ENCODE measurements around the gene SMDT1. TPM values are rescaled to one million over a fixed set of nuclear protein-coding genes. Genes with fewer than 3 reads are reported as not detected.

SMDT1 gene
- total and polyA plus RNA-seq, 10 of the 15 experiments (the other 5 are each of a cell fraction or from before 2014, with no cell fraction given): 19.7 to 176 (median 66.3) TPM

- no TSS peak for BruUV-seq (replicated peaks)
- ChIA-PET POLR2A (interaction anchor here (1.7 to 3.9 kb wide), 3 partner anchors 8 to 131 kb away, joined by 5 to 47 read pairs (median 21); partner anchors contain the start of genes CENPM, NAGA and NDUFA6), SMC1A (ENCODE audit: uncharacterized antibody, unreplicated experiment) (no interaction called here)
These were observed 1.9 kb upstream of the SMDT1 start for GRCh38 chr22:42077486-42078125.

More at GRCh38 chr22:42077486-42078125, 1.9 kb upstream of the SMDT1 start:
- no peak for TF ChIP-seq ATF7 (IDR thresholded peaks at IDR 0.05; ENCODE audit: low read depth)
- TF ChIP-seq SMARCA5 (IDR thresholded peaks at IDR 0.05): no peak
- no peak for TF ChIP-seq CHD1 (IDR thresholded peaks at IDR 0.05; ENCODE audit: low read depth, low read length)
- no peak for TF ChIP-seq ETV6 (conservative IDR thresholded peaks at IDR 0.05 in 1 of 2, IDR thresholded peaks at IDR 0.05 in 1 of 2; ENCODE audit: borderline replicate concordance in 1 of 2, low read depth in 1 of 2)
- no peak for TF ChIP-seq EP300 (IDR thresholded peaks at IDR 0.05; ENCODE audit: borderline replicate concordance in 1 of 2, control insufficient read depth in 1 of 2, low read depth in 2 of 2, low read length in 2 of 2)
- TF ChIP-seq CREB1 (IDR thresholded peaks at IDR 0.05; ENCODE audit: low read depth): no peak
- TF ChIP-seq POLR2AphosphoS2 (IDR thresholded peaks at IDR 0.05; ENCODE audit: low read depth, low read length): no peak
- no peak for TF ChIP-seq NKRF (conservative IDR thresholded peaks at IDR 0.05)
- no peak for TF ChIP-seq POLR2A (IDR thresholded peaks at IDR 0.05; ENCODE audit: low read depth, low read length)
- TF ChIP-seq RELA (IDR thresholded peaks at IDR 0.05; ENCODE audit: borderline replicate concordance, partially characterized antibody): no peak
- TF ChIP-seq ZNF274 (IDR thresholded peaks at IDR 0.05; ENCODE audit: insufficient read depth, insufficient read length): no peak
- no peak for TF ChIP-seq RBBP5 (conservative IDR thresholded peaks at IDR 0.05)
- TF ChIP-seq ZBTB4 (CRISPR knock-in tag; IDR thresholded peaks at IDR 0.05): no peak
- intact Hi-C loops (cut with micrococcal nuclease; ENCODE audit: unreplicated experiment): loop anchor here (2.0 kb wide), 1 partner anchor 47 kb away; no protein-coding TSS in a partner anchor
- Histone ChIP-seq H4K20me1 (ENCODE audit: control insufficient read depth, insufficient read depth) (no peaks in the 10 kb centered on the region), H2AFZ (ENCODE audit: control insufficient read depth, low read depth, low read length) (no peak overlapping the region), H3K79me2 (ENCODE audit: control insufficient read depth, insufficient read depth, low read length) (peaks cover 21% of the 10 kb centered on the region), H3K4me2 (ENCODE audit: control insufficient read depth, insufficient read depth) (no peak overlapping the region), H3K4me3 (no peak overlapping the region), H3K9ac (ENCODE audit: control insufficient read depth, insufficient read depth, low read length) (no peak overlapping the region), H3K27me3 (replicated peaks in 1 of 2; ENCODE audit: control insufficient read depth in 2 of 2, insufficient read depth in 2 of 2, low read length in 1 of 2) (no peaks in the 10 kb centered on the region), H3K36me3 (ENCODE audit: control insufficient read depth in 2 of 2, insufficient read depth in 2 of 2, low read length in 1 of 2) (peaks cover 0 to 4% of the 10 kb centered on the region in 2 experiments; a peak in 2 of 4 replicates), H3K27ac (ENCODE audit: control insufficient read depth, insufficient read depth) (no peak overlapping the region), H3K9me3 (replicated peaks; ENCODE audit: control insufficient read depth, insufficient read depth, low read length) (no peaks in the 10 kb centered on the region), H3K4me1 (ENCODE audit: control insufficient read depth, insufficient read depth, low read length) (peaks cover 15% of the 10 kb centered on the region)
- ChIA-PET RAD21 (ENCODE audit: unreplicated experiment) (no interaction called here), CTCF (no interaction called here)
- ATAC-seq (no peak), FAIRE-seq (no peak), DNase-seq (ENCODE audit: low read depth, low spot score) (no peak)
- WGBS (ENCODE audit: insufficient coverage, insufficient replicate concordance, low lambda C conversion rate, missing lambda C conversion rate): 95% methylated on average over 21 of the region's 21 CpGs
- in situ Hi-C loops (cut with MboI): no loop called here
